Measurements from ENCODE around the gene STMN3. TPM values are rescaled to one million over a fixed set of nuclear protein-coding genes. Genes with fewer than 3 reads are reported as not detected.
A peak's percentile ranks its signal among the peaks of the same experiment; 100 is the strongest.
"Not testable (repeated sequence)": the region's sequence is repeated elsewhere in the genome, so short reads cannot be mapped to it uniquely, and the experiment has no call there.

The STMN3 gene
- total and polyA plus RNA-seq, 4 experiments from 2014 or later, result 18.9 to 120 (median 70.1) TPM

GRCh38 chr20:63612276-63612931, 40.8 kb downstream of the STMN3 start:
- no peaks in the 10 kb centered on the region for H3K27me3 Mint-ChIP-seq
- H3K9me3 Mint-ChIP-seq, result peaks cover 0 to 1% (median 0%) of the 10 kb centered on the region in 8 donors
- H3K4me3 ChIP-seq (ENCODE audit: low read length in 2 of 2), result no peak overlapping the region
- H3K9me3 ChIP-seq (ENCODE audit: control insufficient read depth in 1 of 2, low read length in 2 of 2), result no peaks in the 10 kb centered on the region
- peaks cover 19% of the 10 kb centered on the region for H3K36me3 ChIP-seq (ENCODE audit: insufficient read depth, low read length)
- H3K4me3 Mint-ChIP-seq, result no peak overlapping the region
- H3K27ac ChIP-seq (ENCODE audit: low read depth, low read length), result no peak overlapping the region
- no peaks in the 10 kb centered on the region for H3K27me3 ChIP-seq (ENCODE audit: insufficient read depth, low read length)
- DNase-seq, result no peak
- H3K4me1 Mint-ChIP-seq, result peaks cover 0 to 3% (median 2%) of the 10 kb centered on the region in 4 donors
- no peak overlapping the region for H3K27ac Mint-ChIP-seq
- H3K4me1 ChIP-seq (ENCODE audit: insufficient read depth, low read length), result no peaks in the 10 kb centered on the region
- intact Hi-C loops (cut with micrococcal nuclease), result no loop called here
- CTCF ChIA-PET (ENCODE audit: partially characterized antibody), result interaction anchor here (1.1 to 5.5 kb wide), 4 partner anchors 10 to 75 kb away, joined by 3 to 28 read pairs (median 4); partner anchors contain the start of gene PTK6
- POLR2A ChIA-PET (ENCODE audit: partially characterized antibody), result interaction anchor here (1.5 kb wide), 1 partner anchor 29 kb away, joined by 5 read pairs; no protein-coding TSS in a partner anchor
- peaks cover 20 to 31% of the 10 kb centered on the region in 2 donors for H3K36me3 Mint-ChIP-seq

- POLR2A ChIA-PET (ENCODE audit: partially characterized antibody), result interaction anchor here (0.6 kb wide), 1 partner anchor 123 kb away, joined by 4 read pairs; no protein-coding TSS in a partner anchor
- H3K9me3 Mint-ChIP-seq, result peaks cover 0 to 1% (median 0%) of the 10 kb centered on the region in 8 donors
- H3K4me1 ChIP-seq (ENCODE audit: insufficient read depth, low read length), result no peaks in the 10 kb centered on the region
- H3K9me3 ChIP-seq (ENCODE audit: control insufficient read depth in 1 of 2, low read length in 2 of 2), result no peaks in the 10 kb centered on the region
- no peak overlapping the region for H3K27ac Mint-ChIP-seq
- H3K36me3 Mint-ChIP-seq, result peaks cover 16 to 27% of the 10 kb centered on the region in 2 donors
- DNase-seq, result no peak
- no peak overlapping the region for H3K27ac ChIP-seq (ENCODE audit: low read depth, low read length)
- no peak overlapping the region for H3K4me3 ChIP-seq (ENCODE audit: low read length in 2 of 2)
- peaks cover 12% of the 10 kb centered on the region for H3K36me3 ChIP-seq (ENCODE audit: insufficient read depth, low read length)
- no peaks in the 10 kb centered on the region for H3K27me3 Mint-ChIP-seq
- intact Hi-C loops (cut with micrococcal nuclease), result no loop called here
- CTCF ChIA-PET (ENCODE audit: partially characterized antibody), result interaction anchor here (1.5 to 5.5 kb wide), 2 partner anchors 30 to 74 kb away, joined by 3 to 28 read pairs; partner anchors contain the start of gene PTK6
- H3K27me3 ChIP-seq (ENCODE audit: insufficient read depth, low read length), result no peaks in the 10 kb centered on the region
- H3K4me3 Mint-ChIP-seq, result no peak overlapping the region
- peaks cover 0 to 5% (median 2%) of the 10 kb centered on the region in 4 donors for H3K4me1 Mint-ChIP-seq
These were observed 41.6 kb downstream of the STMN3 start for GRCh38 chr20:63611646-63612045.

GRCh38 chr20:63610581-63611435, 42.4 kb downstream of the STMN3 start:
- H3K36me3 Mint-ChIP-seq, result peaks cover 12 to 22% of the 10 kb centered on the region in 2 donors
- Histone ChIP-seq H3K27me3 (ENCODE audit: insufficient read depth, low read length) (no peaks in the 10 kb centered on the region), H3K27ac (ENCODE audit: low read depth, low read length) (no peak overlapping the region), H3K9me3 (ENCODE audit: control insufficient read depth in 1 of 2, low read length in 2 of 2) (no peaks in the 10 kb centered on the region), H3K36me3 (ENCODE audit: insufficient read depth, low read length) (peaks cover 8% of the 10 kb centered on the region), H3K4me3 (ENCODE audit: low read length in 2 of 2) (no peak overlapping the region), H3K4me1 (ENCODE audit: insufficient read depth, low read length) (no peaks in the 10 kb centered on the region)
- no peak overlapping the region for H3K4me3 Mint-ChIP-seq
- no peak for DNase-seq
- peaks cover 0 to 6% (median 2%) of the 10 kb centered on the region in 4 donors for H3K4me1 Mint-ChIP-seq
- intact Hi-C loops (cut with micrococcal nuclease), result no loop called here
- H3K9me3 Mint-ChIP-seq, result peaks cover 0 to 1% (median 0%) of the 10 kb centered on the region in 8 donors
- POLR2A ChIA-PET (ENCODE audit: partially characterized antibody), result interaction anchor here (1.2 kb wide), 1 partner anchor 31 kb away, joined by 3 read pairs; no protein-coding TSS in a partner anchor
- H3K27me3 Mint-ChIP-seq, result no peaks in the 10 kb centered on the region
- CTCF ChIA-PET (ENCODE audit: partially characterized antibody), result interaction anchor here (1.5 kb wide), 1 partner anchor 73 kb away, joined by 3 read pairs; the partner anchor contains the start of gene PTK6
- H3K27ac Mint-ChIP-seq, result peak overlapping the region in 2 of 7 donors; percentile 65 to 73

GRCh38 chr20:63606686-63607085, 46.5 kb downstream of the STMN3 start:
- Mint-ChIP-seq H3K4me3 (peak overlapping the region in 1 of 8 donors; percentile 67), H3K27me3 (no peaks in the 10 kb centered on the region), H3K4me1 (peaks cover 0 to 9% (median 6%) of the 10 kb centered on the region in 4 donors), H3K9me3 (no peaks in the 10 kb centered on the region), H3K27ac (no peak overlapping the region), H3K36me3 (peaks cover 14 to 16% of the 10 kb centered on the region in 2 donors)
- intact Hi-C loops (cut with micrococcal nuclease), result no loop called here
- no peak overlapping the region for H3K27ac ChIP-seq (ENCODE audit: low read depth, low read length)
- H3K4me1 ChIP-seq (ENCODE audit: insufficient read depth, low read length), result no peaks in the 10 kb centered on the region
- H3K27me3 ChIP-seq (ENCODE audit: insufficient read depth, low read length), result no peaks in the 10 kb centered on the region
- DNase-seq, result no peak
- H3K36me3 ChIP-seq (ENCODE audit: insufficient read depth, low read length), result peaks cover 13% of the 10 kb centered on the region
- no peaks in the 10 kb centered on the region for H3K9me3 ChIP-seq (ENCODE audit: control insufficient read depth in 1 of 2, low read length in 2 of 2)
- POLR2A ChIA-PET (ENCODE audit: partially characterized antibody), result no interaction called here
- CTCF ChIA-PET (ENCODE audit: partially characterized antibody), result no interaction called here
- no peak overlapping the region for H3K4me3 ChIP-seq (ENCODE audit: low read length in 2 of 2)

- ChIA-PET POLR2A (ENCODE audit: partially characterized antibody) (interaction anchor here (0.9 kb wide), 1 partner anchor 41 kb away, joined by 3 read pairs; no protein-coding TSS in a partner anchor), CTCF (ENCODE audit: partially characterized antibody) (interaction anchor here (1.0 to 1.9 kb wide), 2 partner anchors 10 to 39 kb away, joined by 3 to 6 read pairs; no protein-coding TSS in a partner anchor)
- Mint-ChIP-seq H3K9me3 (peaks cover 0 to 2% (median 0%) of the 10 kb centered on the region in 8 donors), H3K4me1 (peaks cover 0 to 13% (median 8%) of the 10 kb centered on the region in 4 donors), H3K27ac (peak overlapping the region in 4 of 7 donors; percentile 13 to 68 (median 45)), H3K27me3 (no peaks in the 10 kb centered on the region), H3K4me3 (no peak overlapping the region), H3K36me3 (peaks cover 31 to 39% of the 10 kb centered on the region in 2 donors)
- Histone ChIP-seq H3K4me1 (ENCODE audit: insufficient read depth, low read length) (no peaks in the 10 kb centered on the region), H3K36me3 (ENCODE audit: insufficient read depth, low read length) (peaks cover 33% of the 10 kb centered on the region), H3K27ac (ENCODE audit: low read depth, low read length) (no peak overlapping the region), H3K4me3 (ENCODE audit: low read length in 2 of 2) (no peak overlapping the region), H3K27me3 (ENCODE audit: insufficient read depth, low read length) (no peaks in the 10 kb centered on the region), H3K9me3 (ENCODE audit: control insufficient read depth in 1 of 2, low read length in 2 of 2) (no peaks in the 10 kb centered on the region)
- intact Hi-C loops (cut with micrococcal nuclease), result no loop called here
- no peak for DNase-seq
These were observed 50.9 kb downstream of the STMN3 start for GRCh38 chr20:63602321-63602720.

- H3K4me3 ChIP-seq (ENCODE audit: low read length in 2 of 2); intact Hi-C loops (cut with micrococcal nuclease); H3K27me3 ChIP-seq (ENCODE audit: insufficient read depth, low read length); H3K9me3 ChIP-seq (ENCODE audit: control insufficient read depth in 1 of 2, low read length in 2 of 2); H3K4me1 ChIP-seq (ENCODE audit: insufficient read depth, low read length); H3K27ac ChIP-seq (ENCODE audit: low read depth, low read length); H3K4me3 Mint-ChIP-seq; H3K27ac Mint-ChIP-seq; H3K27me3 Mint-ChIP-seq; H3K9me3 Mint-ChIP-seq: not testable (repeated sequence)
- DNase-seq, result peak in 2 of 5 donors; percentile 13 to 47
- H3K36me3 Mint-ChIP-seq, result peaks cover 33 to 39% of the 10 kb centered on the region in 2 donors
- POLR2A ChIA-PET (ENCODE audit: partially characterized antibody), result interaction anchor here (0.9 kb wide), 1 partner anchor 42 kb away, joined by 3 read pairs; no protein-coding TSS in a partner anchor
- peaks cover 33% of the 10 kb centered on the region for H3K36me3 ChIP-seq (ENCODE audit: insufficient read depth, low read length)
- peaks cover 0 to 13% (median 7%) of the 10 kb centered on the region in 4 donors for H3K4me1 Mint-ChIP-seq
- CTCF ChIA-PET (ENCODE audit: partially characterized antibody), result interaction anchor here (1.0 kb wide), 1 partner anchor 11 kb away, joined by 3 read pairs; no protein-coding TSS in a partner anchor
These were observed 51.5 kb downstream of the STMN3 start for GRCh38 chr20:63601679-63602078.

Data from CD4-positive, alpha-beta memory T cell (primary cell).